ENCODE results near the gene SNRNP40.

DNA sequence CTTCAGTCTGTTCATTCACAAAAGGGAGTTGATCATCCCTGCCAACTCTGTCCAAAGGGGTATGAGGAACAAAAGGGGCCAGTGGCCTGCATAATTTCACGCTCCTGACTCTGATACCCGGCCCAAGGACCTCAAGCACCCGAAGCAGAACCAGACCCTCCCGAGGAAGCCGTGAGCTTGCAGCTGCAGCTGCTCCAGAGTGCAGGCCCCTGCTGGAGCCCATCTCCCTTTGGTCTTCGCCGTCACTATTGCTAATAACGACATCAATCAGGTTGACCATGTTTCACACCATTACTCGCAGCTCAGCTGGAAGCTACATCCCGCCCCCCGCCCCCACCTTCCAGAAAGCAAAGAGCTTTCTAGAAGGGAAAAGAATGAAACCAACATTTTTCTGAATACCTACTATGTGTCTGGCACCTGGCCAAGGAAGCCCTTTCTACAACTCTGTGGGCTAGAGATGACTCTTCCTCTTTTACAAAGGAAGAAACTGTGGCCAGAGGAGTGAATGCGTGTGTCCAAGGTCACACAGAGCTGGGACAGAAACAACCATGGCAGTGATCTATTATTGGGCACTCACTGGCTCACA, 62.4 kb downstream of the SNRNP40 start:
- TF ChIP-seq, protein P1, sequence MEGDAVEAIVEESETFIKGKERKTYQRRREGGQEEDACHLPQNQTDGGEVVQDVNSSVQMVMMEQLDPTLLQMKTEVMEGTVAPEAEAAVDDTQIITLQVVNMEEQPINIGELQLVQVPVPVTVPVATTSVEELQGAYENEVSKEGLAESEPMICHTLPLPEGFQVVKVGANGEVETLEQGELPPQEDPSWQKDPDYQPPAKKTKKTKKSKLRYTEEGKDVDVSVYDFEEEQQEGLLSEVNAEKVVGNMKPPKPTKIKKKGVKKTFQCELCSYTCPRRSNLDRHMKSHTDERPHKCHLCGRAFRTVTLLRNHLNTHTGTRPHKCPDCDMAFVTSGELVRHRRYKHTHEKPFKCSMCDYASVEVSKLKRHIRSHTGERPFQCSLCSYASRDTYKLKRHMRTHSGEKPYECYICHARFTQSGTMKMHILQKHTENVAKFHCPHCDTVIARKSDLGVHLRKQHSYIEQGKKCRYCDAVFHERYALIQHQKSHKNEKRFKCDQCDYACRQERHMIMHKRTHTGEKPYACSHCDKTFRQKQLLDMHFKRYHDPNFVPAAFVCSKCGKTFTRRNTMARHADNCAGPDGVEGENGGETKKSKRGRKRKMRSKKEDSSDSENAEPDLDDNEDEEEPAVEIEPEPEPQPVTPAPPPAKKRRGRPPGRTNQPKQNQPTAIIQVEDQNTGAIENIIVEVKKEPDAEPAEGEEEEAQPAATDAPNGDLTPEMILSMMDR (IDR thresholded peaks at IDR 0.05), result no peak
- no peak for TF ChIP-seq POLR2A (IDR thresholded peaks at IDR 0.05)
